G401.6 (cell line): Measurements from ENCODE around the gene GID8.

ENCODE experiments used
- FAIRE-seq: peaks from 2 replicates; lab custom pipeline; 2012; peaks lifted over from hg19 to GRCh38; lab: Jason Lieb, UNC

Gene GID8

GRCh38 chr20:62959101-62959971 lies 21.4 kb downstream of the GID8 start:
- no peak for FAIRE-seq

- FAIRE-seq, result no peak
Observed at GRCh38 chr20:62959998-62960436, 22.1 kb downstream of the GID8 start.

GRCh38 chr20:62960446-62961309 lies 22.7 kb downstream of the GID8 start:
- FAIRE-seq, result peak; percentile 87

GRCh38 chr20:62961310-62961783 lies 23.4 kb downstream of the GID8 start:
- peak; percentile 67 for FAIRE-seq

GRCh38 chr20:62961799-62962198 lies 23.9 kb downstream of the GID8 start:
- no peak for FAIRE-seq

GRCh38 chr20:62962221-62962879 lies 24.4 kb downstream of the GID8 start:
- no peak for FAIRE-seq

GRCh38 chr20:62962891-62963613 lies 25.1 kb downstream of the GID8 start:
- FAIRE-seq, result no peak

GRCh38 chr20:62963614-62964397 lies 25.9 kb downstream of the GID8 start:
- no peak for FAIRE-seq

- no peak for FAIRE-seq
Observed at GRCh38 chr20:62964700-62965099, 26.8 kb downstream of the GID8 start.

- FAIRE-seq, result no peak
Observed at GRCh38 chr20:62965363-62965771, 27.4 kb downstream of the GID8 start.

GRCh38 chr20:62966212-62967148 lies 28.5 kb downstream of the GID8 start:
- no peak for FAIRE-seq

- FAIRE-seq, result no peak
Observed at GRCh38 chr20:62967149-62967501, 29.2 kb downstream of the GID8 start.

- FAIRE-seq, result no peak
Observed at GRCh38 chr20:62967628-62968351, 29.8 kb downstream of the GID8 start.

GRCh38 chr20:62968378-62969178 lies 30.6 kb downstream of the GID8 start:
- no peak for FAIRE-seq

- no peak for FAIRE-seq
Observed at GRCh38 chr20:62969179-62969760, 31.3 kb downstream of the GID8 start.

- no peak for FAIRE-seq
Observed at GRCh38 chr20:62969939-62970306, 32.0 kb downstream of the GID8 start.

- no peak for FAIRE-seq
Observed at GRCh38 chr20:62970307-62971210, 32.6 kb downstream of the GID8 start.
